H9 (cell line): ENCODE data around the gene DGKB. TPM values are rescaled to one million over a fixed set of nuclear protein-coding genes. Genes with fewer than 3 reads are reported as not detected.
A peak's percentile ranks its signal among the peaks of the same experiment; 100 is the strongest.

Source experiments
- DNase-seq: peaks from one replicate; pipeline ENCODE4 v3.0.0-alpha.2; 2017
- H2AFZ ChIP-seq: one replicate; pipeline ENCODE4 v1.6.1; 2013; ENCODE audit warnings: mild to moderate bottlenecking, low read length, control low read depth, moderate library complexity
- H2AK5ac ChIP-seq: 2 replicates; pipeline ENCODE4 v1.6.1; 2013; ENCODE audit warnings: low read length, control low read depth, mixed read lengths; ENCODE audit not compliant: insufficient read length
- H2BK120ac ChIP-seq: one replicate; pipeline ENCODE4 v1.6.1; 2013; ENCODE audit warnings: low read depth, mild to moderate bottlenecking, low read length, control low read depth, inconsistent platforms; ENCODE audit not compliant: poor library complexity, severe bottlenecking
- H2BK12ac ChIP-seq: 2 replicates; pipeline ENCODE4 v1.6.1; 2013; ENCODE audit warnings: low read length, control low read depth, mixed read lengths, low read depth; ENCODE audit not compliant: insufficient read length
- H2BK15ac ChIP-seq: 2 replicates; pipeline ENCODE4 v1.6.1; 2013; ENCODE audit warnings: low read depth, low read length, control low read depth
- H2BK20ac ChIP-seq: one replicate; pipeline ENCODE4 v1.6.1; 2013; ENCODE audit warnings: low read depth, mild to moderate bottlenecking, low read length, control low read depth, inconsistent platforms; ENCODE audit not compliant: poor library complexity, severe bottlenecking
- H2BK5ac ChIP-seq: 2 replicates; pipeline ENCODE4 v1.6.1; 2013; ENCODE audit warnings: low read length, control low read depth, mixed read lengths; ENCODE audit not compliant: insufficient read length
- H3K14ac ChIP-seq: 2 replicates; pipeline ENCODE4 v1.6.1; 2013; ENCODE audit warnings: low read length, control low read depth; ENCODE audit not compliant: insufficient read depth
- H3K18ac ChIP-seq: 2 replicates; pipeline ENCODE4 v1.6.1; 2013; ENCODE audit warnings: low read depth, mild to moderate bottlenecking, mixed read lengths, low read length, control low read depth; ENCODE audit not compliant: insufficient read length
- H3K23ac ChIP-seq: 2 replicates; pipeline ENCODE4 v1.6.1; 2013; ENCODE audit warnings: low read length, control low read depth, mixed read lengths, low read depth; ENCODE audit not compliant: insufficient read length
- H3K23me2 ChIP-seq: 2 replicates; pipeline ENCODE4 v1.6.1; 2013; ENCODE audit warnings: low read depth, mild to moderate bottlenecking, mixed read lengths, low read length, control low read depth; ENCODE audit not compliant: insufficient read length, poor library complexity, severe bottlenecking
- H3K27ac ChIP-seq: 2 replicates; pipeline ENCODE4 v1.5.1; 2013; ENCODE audit warnings: low read length, control low read depth, mixed read lengths, low read depth; ENCODE audit not compliant: insufficient read length
- H3K27me3 ChIP-seq: 2 replicates; pipeline ENCODE4 v1.6.1; 2013; ENCODE audit warnings: low read length, control low read depth, inconsistent platforms; ENCODE audit not compliant: insufficient read depth
- H3K4ac ChIP-seq: 2 replicates; pipeline ENCODE4 v1.6.1; 2013; ENCODE audit warnings: low read depth, mild to moderate bottlenecking, control low read depth, inconsistent platforms, low read length, moderate library complexity
- H3K4me1 ChIP-seq: 2 replicates; pipeline ENCODE4 v1.6.1; 2013; ENCODE audit warnings: low read length, control low read depth, inconsistent platforms; ENCODE audit not compliant: insufficient read depth
- H3K4me2 ChIP-seq: 2 replicates; pipeline ENCODE4 v1.6.1; 2013; ENCODE audit warnings: low read length, control low read depth, mixed read lengths; ENCODE audit not compliant: insufficient read length, insufficient read depth
- H3K56ac ChIP-seq: 2 replicates; pipeline ENCODE4 v1.6.1; 2013; ENCODE audit warnings: low read depth, mild to moderate bottlenecking, mixed read lengths, low read length, control low read depth; ENCODE audit not compliant: insufficient read length
- H3K79me1 ChIP-seq: 2 replicates; pipeline ENCODE4 v1.6.1; 2013; ENCODE audit warnings: low read depth, mild to moderate bottlenecking, moderate library complexity, low read length, control low read depth, inconsistent platforms; ENCODE audit not compliant: insufficient read depth, poor library complexity, severe bottlenecking
- H3K79me2 ChIP-seq: 2 replicates; pipeline ENCODE4 v1.6.1; 2013; ENCODE audit warnings: low read length, control low read depth, inconsistent platforms; ENCODE audit not compliant: insufficient read depth
- H3K9ac ChIP-seq: 2 replicates; pipeline ENCODE4 v1.6.1; 2013; ENCODE audit warnings: low read length, control low read depth, mixed read lengths; ENCODE audit not compliant: insufficient read length; ENCODE audit errors: extremely low read depth
- H3K9me3 ChIP-seq: one replicate; pipeline ENCODE4 v1.6.1; 2013; ENCODE audit warnings: low read depth, low read length, inconsistent platforms; ENCODE audit not compliant: control insufficient read depth
- H3T11ph ChIP-seq: one replicate; pipeline ENCODE4 v1.6.1; 2013; ENCODE audit warnings: mild to moderate bottlenecking, low read length, control low read depth, inconsistent platforms
- H4K20me1 ChIP-seq: one replicate; pipeline ENCODE4 v1.6.1; 2013; ENCODE audit not compliant: control insufficient read depth, insufficient read length, insufficient read depth
- H4K5ac ChIP-seq: 2 replicates; pipeline ENCODE4 v1.6.1; 2013; ENCODE audit warnings: low read depth, mild to moderate bottlenecking, mixed read lengths, low read length, control low read depth; ENCODE audit not compliant: insufficient read length
- H4K8ac ChIP-seq: replicated peaks from 2 replicates; pipeline ENCODE4 v1.6.1; 2013; ENCODE audit warnings: low read length, control low read depth, mixed read lengths, low read depth; ENCODE audit not compliant: insufficient read length
- H4K91ac ChIP-seq: 2 replicates; pipeline ENCODE4 v1.6.1; 2013; ENCODE audit warnings: low read depth, mild to moderate bottlenecking, moderate library complexity, mixed read lengths, low read length, control low read depth; ENCODE audit not compliant: insufficient read length
- H3K27ac Mint-ChIP-seq, 3 experiments: 2 replicates in 2 of 3; 3 replicates in 1 of 3; pipeline ENCODE4 v1.8.0; 2020 to 2021; ENCODE audit warnings: mixed read lengths in 3 of 3, mild to moderate bottlenecking in 1 of 3, moderate library complexity in 1 of 3
- H3K27me3 Mint-ChIP-seq: 2 replicates; pipeline ENCODE4 v1.8.0; 2021; ENCODE audit warnings: low read depth, mild to moderate bottlenecking, moderate library complexity, mixed read lengths
- H3K36me3 Mint-ChIP-seq, 3 experiments: 2 replicates in 2 of 3; 3 replicates in 1 of 3; pipeline ENCODE4 v1.8.0; 2020 to 2021; ENCODE audit warnings: low read depth in 3 of 3, mixed read lengths in 3 of 3; ENCODE audit not compliant: insufficient read depth in 1 of 3
- H3K4me1 Mint-ChIP-seq, 2 experiments: 2 replicates each; pipeline ENCODE4 v1.8.0; 2020; ENCODE audit warnings: mixed read lengths in 2 of 2
- H3K4me3 Mint-ChIP-seq, 2 experiments: 2 replicates in 1 of 2; 3 replicates in 1 of 2; pipeline ENCODE4 v1.8.0; 2020 to 2021; ENCODE audit warnings: mild to moderate bottlenecking in 2 of 2, mixed read lengths in 2 of 2, moderate library complexity in 1 of 2
- H3K9me3 Mint-ChIP-seq, 2 experiments: 2 replicates in 1 of 2; 3 replicates in 1 of 2; pipeline ENCODE4 v1.8.0; 2020; ENCODE audit warnings: mild to moderate bottlenecking in 2 of 2, mixed read lengths in 2 of 2, moderate library complexity in 1 of 2
- WGBS: extraction: QIAGEN DNeasy Blood & Tissue Kit; methylation state at CpG from one replicate; pipeline ENCODE4 v1.1.7; 2013; ENCODE audit warnings: missing lambda C conversion rate, low lambda C conversion rate, mixed read lengths; ENCODE audit not compliant: insufficient read length; ENCODE audit errors: extremely low coverage; 5-methylcytosine and 5-hydroxymethylcytosine counted together
- total RNA-seq: library from RNA; stranded (reverse); gene quantifications from 2 replicates; pipeline ENCODE4 v1.2.1, GENCODE V29; 2021
- TF ChIP-seq, protein P1 (sequence below): fragments of 200-600 bp; sonication (generic); conservative IDR thresholded peaks from 3 replicates; pipeline ENCODE4 v1.8.0; 2021; ENCODE audit warnings: antibody characterized with exemption, mild to moderate bottlenecking

Gene DGKB
- total RNA-seq, 1 experiment from 2014 or later = 0.26 TPM

GRCh38 chr7:14936554-14936953 lies 34.0 kb upstream of the DGKB start:
- Mint-ChIP-seq H3K9me3 (no peaks in the 10 kb centered on the region), H3K27me3 (no peaks in the 10 kb centered on the region), H3K4me3 (no peak overlapping the region), H3K36me3 (no peaks in the 10 kb centered on the region), H3K27ac (peak overlapping the region in 1 of 3 experiments; percentile 17; a peak in 1 of 7 replicates), H3K4me1 (peaks cover 0 to 4% of the 10 kb centered on the region in 2 experiments; a peak in 1 of 4 replicates)
- Histone ChIP-seq H3K79me1 (no peaks in the 10 kb centered on the region), H3K56ac (no peak overlapping the region), H3K9ac (no peak overlapping the region), H2BK20ac (no peak overlapping the region), H3K23ac (no peak overlapping the region), H3K4ac (no peak overlapping the region), H2BK5ac (no peak overlapping the region), H2BK120ac (no peak overlapping the region), H3K4me2 (no peak overlapping the region), H2AK5ac (no peak overlapping the region), H2AFZ (no peak overlapping the region), H3K27me3 (no peaks in the 10 kb centered on the region), H3K27ac (no peak overlapping the region), H3K4me1 (no peaks in the 10 kb centered on the region), H3K79me2 (no peaks in the 10 kb centered on the region), H4K5ac (no peak overlapping the region), H4K8ac (no peak overlapping the region), H3K14ac (no peak overlapping the region), H3T11ph (no peak overlapping the region), H3K23me2 (no peaks in the 10 kb centered on the region), H3K9me3 (no peaks in the 10 kb centered on the region), H4K91ac (no peak overlapping the region), H3K18ac (no peak overlapping the region), H2BK15ac (no peak overlapping the region), H2BK12ac (no peak overlapping the region), H4K20me1 (no peaks in the 10 kb centered on the region)
- no peak for DNase-seq
- no CpG with 5 or more reads among the region's 5 CpGs for WGBS
- TF ChIP-seq, protein P1, sequence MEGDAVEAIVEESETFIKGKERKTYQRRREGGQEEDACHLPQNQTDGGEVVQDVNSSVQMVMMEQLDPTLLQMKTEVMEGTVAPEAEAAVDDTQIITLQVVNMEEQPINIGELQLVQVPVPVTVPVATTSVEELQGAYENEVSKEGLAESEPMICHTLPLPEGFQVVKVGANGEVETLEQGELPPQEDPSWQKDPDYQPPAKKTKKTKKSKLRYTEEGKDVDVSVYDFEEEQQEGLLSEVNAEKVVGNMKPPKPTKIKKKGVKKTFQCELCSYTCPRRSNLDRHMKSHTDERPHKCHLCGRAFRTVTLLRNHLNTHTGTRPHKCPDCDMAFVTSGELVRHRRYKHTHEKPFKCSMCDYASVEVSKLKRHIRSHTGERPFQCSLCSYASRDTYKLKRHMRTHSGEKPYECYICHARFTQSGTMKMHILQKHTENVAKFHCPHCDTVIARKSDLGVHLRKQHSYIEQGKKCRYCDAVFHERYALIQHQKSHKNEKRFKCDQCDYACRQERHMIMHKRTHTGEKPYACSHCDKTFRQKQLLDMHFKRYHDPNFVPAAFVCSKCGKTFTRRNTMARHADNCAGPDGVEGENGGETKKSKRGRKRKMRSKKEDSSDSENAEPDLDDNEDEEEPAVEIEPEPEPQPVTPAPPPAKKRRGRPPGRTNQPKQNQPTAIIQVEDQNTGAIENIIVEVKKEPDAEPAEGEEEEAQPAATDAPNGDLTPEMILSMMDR = no peak
